GM12872 (cell line): ENCODE measurements around the gene ZDHHC14.

Experiments
- CTCF ChIP-seq: IDR thresholded peaks from 3 replicates; pipeline ENCODE4 v1.5.1; 2011; ENCODE audit warnings: low read depth, mild to moderate bottlenecking, low read length, moderate library complexity; ENCODE audit not compliant: insufficient read depth

The ZDHHC14 gene

GRCh38 chr6:157711060-157711459 lies 330.1 kb downstream of the ZDHHC14 start:
- TF ChIP-seq CTCF = no peak

GRCh38 chr6:157712585-157713295 lies 331.8 kb downstream of the ZDHHC14 start:
- no peak for TF ChIP-seq CTCF

- TF ChIP-seq CTCF = no peak
These were observed 332.6 kb downstream of the ZDHHC14 start for GRCh38 chr6:157713451-157714152.

- no peak for TF ChIP-seq CTCF
These were observed 333.1 kb downstream of the ZDHHC14 start for GRCh38 chr6:157714153-157714490.

GRCh38 chr6:157715728-157716164 lies 334.8 kb downstream of the ZDHHC14 start:
- TF ChIP-seq CTCF = no peak

- no peak for TF ChIP-seq CTCF
These were observed 335.4 kb downstream of the ZDHHC14 start for GRCh38 chr6:157716251-157716995.

GRCh38 chr6:157717340-157717748 lies 336.4 kb downstream of the ZDHHC14 start:
- no peak for TF ChIP-seq CTCF
